ENCODE measurements around the gene OR2H2. TPM values are rescaled to one million over a fixed set of nuclear protein-coding genes. Genes with fewer than 3 reads are reported as not detected.

OR2H2 gene
- polyA plus RNA-seq, 1 experiment, result not detected

DNA sequence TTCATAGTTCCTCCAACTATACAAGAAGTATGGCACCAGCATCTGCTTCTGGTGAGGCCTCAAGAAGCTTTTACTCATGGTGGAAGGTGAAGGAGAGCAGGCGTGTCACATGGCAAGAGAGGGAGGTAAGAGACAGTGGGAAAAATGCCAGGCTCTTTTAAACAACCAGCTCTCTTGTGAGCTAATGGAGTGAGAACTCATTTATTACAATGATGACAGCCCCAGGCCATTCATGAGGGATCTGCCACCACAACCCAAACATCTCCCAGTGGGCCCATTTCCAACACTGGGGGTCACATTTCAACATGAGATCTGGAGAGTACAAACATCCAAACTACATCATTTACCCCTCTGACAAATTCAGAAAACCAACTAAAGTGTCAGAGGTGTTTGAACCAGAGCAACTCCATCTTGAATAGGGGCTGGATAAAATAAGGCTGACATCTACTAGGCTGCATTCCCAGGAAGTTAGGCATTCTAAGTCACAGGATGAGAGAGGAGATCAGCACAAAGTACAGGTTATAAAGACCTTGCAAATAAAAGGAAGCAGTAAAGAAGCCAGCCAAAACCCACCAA, 23.2 kb upstream of the OR2H2 start:
- DNase-seq (ENCODE audit: low read depth), result no peak
- no peaks in the 10 kb centered on the region for H3K27me3 ChIP-seq (ENCODE audit: control insufficient read depth, insufficient read depth, low read length)
- POLR2A ChIA-PET, result no interaction called here
- CTCF ChIA-PET, result no interaction called here
- no peaks in the 10 kb centered on the region for H3K36me3 ChIP-seq (ENCODE audit: control insufficient read depth, insufficient read depth, low read length)
- TF ChIP-seq, protein P1, sequence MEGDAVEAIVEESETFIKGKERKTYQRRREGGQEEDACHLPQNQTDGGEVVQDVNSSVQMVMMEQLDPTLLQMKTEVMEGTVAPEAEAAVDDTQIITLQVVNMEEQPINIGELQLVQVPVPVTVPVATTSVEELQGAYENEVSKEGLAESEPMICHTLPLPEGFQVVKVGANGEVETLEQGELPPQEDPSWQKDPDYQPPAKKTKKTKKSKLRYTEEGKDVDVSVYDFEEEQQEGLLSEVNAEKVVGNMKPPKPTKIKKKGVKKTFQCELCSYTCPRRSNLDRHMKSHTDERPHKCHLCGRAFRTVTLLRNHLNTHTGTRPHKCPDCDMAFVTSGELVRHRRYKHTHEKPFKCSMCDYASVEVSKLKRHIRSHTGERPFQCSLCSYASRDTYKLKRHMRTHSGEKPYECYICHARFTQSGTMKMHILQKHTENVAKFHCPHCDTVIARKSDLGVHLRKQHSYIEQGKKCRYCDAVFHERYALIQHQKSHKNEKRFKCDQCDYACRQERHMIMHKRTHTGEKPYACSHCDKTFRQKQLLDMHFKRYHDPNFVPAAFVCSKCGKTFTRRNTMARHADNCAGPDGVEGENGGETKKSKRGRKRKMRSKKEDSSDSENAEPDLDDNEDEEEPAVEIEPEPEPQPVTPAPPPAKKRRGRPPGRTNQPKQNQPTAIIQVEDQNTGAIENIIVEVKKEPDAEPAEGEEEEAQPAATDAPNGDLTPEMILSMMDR (IDR thresholded peaks at IDR 0.05; ENCODE audit: insufficient read depth, low read depth, low read length), result no peak
- H3K4me3 ChIP-seq (ENCODE audit: low read depth, low read length), result no peak overlapping the region

DNA sequence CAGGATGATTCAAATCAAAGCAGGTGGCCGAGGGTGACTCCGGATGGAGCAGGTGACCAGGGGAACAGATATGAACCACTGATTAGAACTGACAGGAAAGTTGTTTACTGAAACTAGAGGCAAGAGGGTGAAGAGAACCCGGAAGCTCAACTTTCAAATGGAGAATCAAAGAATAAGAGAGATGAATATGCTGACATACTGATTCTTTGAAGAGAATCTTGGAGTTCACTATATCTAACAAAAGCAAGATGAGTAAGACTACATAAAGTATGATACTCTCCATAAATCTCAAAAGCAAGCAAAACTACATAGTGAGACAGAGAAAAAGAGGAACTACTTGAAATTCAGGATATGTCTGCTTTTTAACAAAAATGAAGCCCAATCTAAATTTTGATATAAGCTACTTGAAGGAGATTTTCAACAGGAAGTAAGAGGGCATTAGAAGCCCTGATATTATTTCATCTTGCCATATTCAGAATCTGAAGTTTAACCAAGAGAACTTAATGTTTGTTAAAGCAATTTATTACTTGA, 21.4 kb upstream of the OR2H2 start:
- Histone ChIP-seq H3K4me3 (ENCODE audit: low read depth, low read length) (no peak overlapping the region), H3K27me3 (ENCODE audit: control insufficient read depth, insufficient read depth, low read length) (no peaks in the 10 kb centered on the region), H3K36me3 (ENCODE audit: control insufficient read depth, insufficient read depth, low read length) (no peaks in the 10 kb centered on the region)
- TF ChIP-seq, protein P1 (IDR thresholded peaks at IDR 0.05; ENCODE audit: insufficient read depth, low read depth, low read length), result no peak
- DNase-seq (ENCODE audit: low read depth), result no peak
- POLR2A ChIA-PET, result no interaction called here
- CTCF ChIA-PET, result interaction anchor here (0.6 to 1.5 kb wide), 2 partner anchors 26 to 681 kb away, joined by 3 to 5 read pairs; no protein-coding TSS in a partner anchor

DNA sequence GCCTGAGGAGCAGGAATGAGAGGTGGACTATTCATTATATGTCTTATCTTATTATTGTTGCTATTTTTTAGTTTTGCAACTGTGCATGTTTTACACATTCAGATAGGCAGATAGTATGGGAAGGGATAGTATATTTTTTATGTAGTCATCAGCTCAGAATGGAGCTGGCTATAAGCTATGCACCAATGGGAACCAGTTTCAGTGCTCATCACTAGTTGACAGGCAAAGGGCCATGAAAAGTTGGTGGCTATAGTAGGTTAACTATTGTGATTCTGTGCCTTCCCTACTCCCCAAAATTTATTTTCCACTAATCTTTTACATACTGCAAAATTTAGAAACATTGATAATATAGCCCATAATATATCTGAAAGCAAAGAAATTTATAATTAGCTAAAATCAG, 20.0 kb upstream of the OR2H2 start:
- no peaks in the 10 kb centered on the region for H3K27me3 ChIP-seq (ENCODE audit: control insufficient read depth, insufficient read depth, low read length)
- TF ChIP-seq, protein P1 (IDR thresholded peaks at IDR 0.05; ENCODE audit: insufficient read depth, low read depth, low read length), result no peak
- H3K4me3 ChIP-seq (ENCODE audit: low read depth, low read length), result no peak overlapping the region
- no peak for DNase-seq (ENCODE audit: low read depth)
- ChIA-PET POLR2A (no interaction called here), CTCF (interaction anchor here (0.6 kb wide), 1 partner anchor 10 kb away, joined by 3 read pairs; no protein-coding TSS in a partner anchor)
- no peaks in the 10 kb centered on the region for H3K36me3 ChIP-seq (ENCODE audit: control insufficient read depth, insufficient read depth, low read length)

DNA sequence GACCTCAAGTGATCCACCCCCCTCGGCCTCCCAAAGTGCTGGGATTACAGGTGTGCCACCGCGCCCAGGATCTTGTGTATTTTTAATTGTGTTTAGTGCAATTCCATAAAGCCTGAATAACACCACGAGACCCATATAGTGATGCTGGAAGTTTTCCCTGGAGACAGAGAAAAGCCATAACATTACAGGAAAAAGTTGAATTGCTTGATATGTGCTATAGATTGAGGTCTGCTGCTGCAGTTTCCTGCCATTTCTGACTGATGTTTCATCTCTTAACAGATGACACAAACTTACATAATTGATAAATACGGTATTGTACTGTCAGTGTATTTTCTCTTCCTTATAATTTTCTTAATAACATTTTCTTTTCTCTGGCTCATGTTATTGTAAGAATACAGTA, 18.1 kb upstream of the OR2H2 start:
- CTCF ChIA-PET, result no interaction called here
- no peak overlapping the region for H3K4me3 ChIP-seq (ENCODE audit: low read depth, low read length)
- TF ChIP-seq, protein P1 (IDR thresholded peaks at IDR 0.05; ENCODE audit: insufficient read depth, low read depth, low read length), result no peak
- H3K36me3 ChIP-seq (ENCODE audit: control insufficient read depth, insufficient read depth, low read length), result no peaks in the 10 kb centered on the region
- no peak for DNase-seq (ENCODE audit: low read depth)
- POLR2A ChIA-PET, result no interaction called here
- H3K27me3 ChIP-seq (ENCODE audit: control insufficient read depth, insufficient read depth, low read length), result no peaks in the 10 kb centered on the region

DNA sequence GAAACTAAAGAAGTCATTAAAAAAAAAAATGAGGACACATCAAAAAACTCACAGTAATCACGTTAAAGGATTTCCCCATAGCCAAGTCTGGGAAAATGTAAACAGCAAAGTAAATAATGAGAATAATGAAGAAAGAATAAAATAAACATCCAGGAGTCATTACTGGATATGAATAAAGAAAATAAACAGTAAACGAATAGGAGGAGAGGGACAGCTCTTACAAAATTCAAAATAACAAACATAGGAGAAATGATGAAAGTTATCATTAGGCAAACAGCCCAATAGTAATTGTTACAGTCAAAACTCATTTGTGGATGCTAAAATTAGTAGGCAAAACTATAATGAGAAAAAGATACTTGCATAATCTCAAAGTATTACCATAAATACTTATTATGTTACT, 17.4 kb upstream of the OR2H2 start:
- ChIA-PET CTCF (no interaction called here), POLR2A (no interaction called here)
- TF ChIP-seq, protein P1 (IDR thresholded peaks at IDR 0.05; ENCODE audit: insufficient read depth, low read depth, low read length), result no peak
- no peaks in the 10 kb centered on the region for H3K36me3 ChIP-seq (ENCODE audit: control insufficient read depth, insufficient read depth, low read length)
- no peaks in the 10 kb centered on the region for H3K27me3 ChIP-seq (ENCODE audit: control insufficient read depth, insufficient read depth, low read length)
- H3K4me3 ChIP-seq (ENCODE audit: low read depth, low read length), result no peak overlapping the region
- DNase-seq (ENCODE audit: low read depth), result no peak

All from BJ (cell line).